H9 (cell line): ENCODE results near the gene PRR11. TPM values are rescaled to one million over a fixed set of nuclear protein-coding genes. Genes with fewer than 3 reads are reported as not detected.
A peak's percentile ranks its signal among the peaks of the same experiment; 100 is the strongest.

Experiments used
- DNase-seq: peaks from one replicate; pipeline ENCODE4 v3.0.0-alpha.2; 2017
- H2AFZ ChIP-seq: one replicate; pipeline ENCODE4 v1.6.1; 2013; ENCODE audit warnings: mild to moderate bottlenecking, low read length, control low read depth, moderate library complexity
- H2AK5ac ChIP-seq: 2 replicates; pipeline ENCODE4 v1.6.1; 2013; ENCODE audit warnings: low read length, control low read depth, mixed read lengths; ENCODE audit not compliant: insufficient read length
- H2BK120ac ChIP-seq: one replicate; pipeline ENCODE4 v1.6.1; 2013; ENCODE audit warnings: low read depth, mild to moderate bottlenecking, low read length, control low read depth, inconsistent platforms; ENCODE audit not compliant: poor library complexity, severe bottlenecking
- H2BK12ac ChIP-seq: 2 replicates; pipeline ENCODE4 v1.6.1; 2013; ENCODE audit warnings: low read length, control low read depth, mixed read lengths, low read depth; ENCODE audit not compliant: insufficient read length
- H2BK15ac ChIP-seq: 2 replicates; pipeline ENCODE4 v1.6.1; 2013; ENCODE audit warnings: low read depth, low read length, control low read depth
- H2BK20ac ChIP-seq: one replicate; pipeline ENCODE4 v1.6.1; 2013; ENCODE audit warnings: low read depth, mild to moderate bottlenecking, low read length, control low read depth, inconsistent platforms; ENCODE audit not compliant: poor library complexity, severe bottlenecking
- H2BK5ac ChIP-seq: 2 replicates; pipeline ENCODE4 v1.6.1; 2013; ENCODE audit warnings: low read length, control low read depth, mixed read lengths; ENCODE audit not compliant: insufficient read length
- H3K14ac ChIP-seq: 2 replicates; pipeline ENCODE4 v1.6.1; 2013; ENCODE audit warnings: low read length, control low read depth; ENCODE audit not compliant: insufficient read depth
- H3K18ac ChIP-seq: 2 replicates; pipeline ENCODE4 v1.6.1; 2013; ENCODE audit warnings: low read depth, mild to moderate bottlenecking, mixed read lengths, low read length, control low read depth; ENCODE audit not compliant: insufficient read length
- H3K23ac ChIP-seq: 2 replicates; pipeline ENCODE4 v1.6.1; 2013; ENCODE audit warnings: low read length, control low read depth, mixed read lengths, low read depth; ENCODE audit not compliant: insufficient read length
- H3K23me2 ChIP-seq: 2 replicates; pipeline ENCODE4 v1.6.1; 2013; ENCODE audit warnings: low read depth, mild to moderate bottlenecking, mixed read lengths, low read length, control low read depth; ENCODE audit not compliant: insufficient read length, poor library complexity, severe bottlenecking
- H3K27ac ChIP-seq: 2 replicates; pipeline ENCODE4 v1.5.1; 2013; ENCODE audit warnings: low read length, control low read depth, mixed read lengths, low read depth; ENCODE audit not compliant: insufficient read length
- H3K27me3 ChIP-seq: 2 replicates; pipeline ENCODE4 v1.6.1; 2013; ENCODE audit warnings: low read length, control low read depth, inconsistent platforms; ENCODE audit not compliant: insufficient read depth
- H3K4ac ChIP-seq: 2 replicates; pipeline ENCODE4 v1.6.1; 2013; ENCODE audit warnings: low read depth, mild to moderate bottlenecking, control low read depth, inconsistent platforms, low read length, moderate library complexity
- H3K4me1 ChIP-seq: 2 replicates; pipeline ENCODE4 v1.6.1; 2013; ENCODE audit warnings: low read length, control low read depth, inconsistent platforms; ENCODE audit not compliant: insufficient read depth
- H3K4me2 ChIP-seq: 2 replicates; pipeline ENCODE4 v1.6.1; 2013; ENCODE audit warnings: low read length, control low read depth, mixed read lengths; ENCODE audit not compliant: insufficient read length, insufficient read depth
- H3K56ac ChIP-seq: 2 replicates; pipeline ENCODE4 v1.6.1; 2013; ENCODE audit warnings: low read depth, mild to moderate bottlenecking, mixed read lengths, low read length, control low read depth; ENCODE audit not compliant: insufficient read length
- H3K79me1 ChIP-seq: 2 replicates; pipeline ENCODE4 v1.6.1; 2013; ENCODE audit warnings: low read depth, mild to moderate bottlenecking, moderate library complexity, low read length, control low read depth, inconsistent platforms; ENCODE audit not compliant: insufficient read depth, poor library complexity, severe bottlenecking
- H3K79me2 ChIP-seq: 2 replicates; pipeline ENCODE4 v1.6.1; 2013; ENCODE audit warnings: low read length, control low read depth, inconsistent platforms; ENCODE audit not compliant: insufficient read depth
- H3K9ac ChIP-seq: 2 replicates; pipeline ENCODE4 v1.6.1; 2013; ENCODE audit warnings: low read length, control low read depth, mixed read lengths; ENCODE audit not compliant: insufficient read length; ENCODE audit errors: extremely low read depth
- H3K9me3 ChIP-seq: one replicate; pipeline ENCODE4 v1.6.1; 2013; ENCODE audit warnings: low read depth, low read length, inconsistent platforms; ENCODE audit not compliant: control insufficient read depth
- H3T11ph ChIP-seq: one replicate; pipeline ENCODE4 v1.6.1; 2013; ENCODE audit warnings: mild to moderate bottlenecking, low read length, control low read depth, inconsistent platforms
- H4K20me1 ChIP-seq: one replicate; pipeline ENCODE4 v1.6.1; 2013; ENCODE audit not compliant: control insufficient read depth, insufficient read length, insufficient read depth
- H4K5ac ChIP-seq: 2 replicates; pipeline ENCODE4 v1.6.1; 2013; ENCODE audit warnings: low read depth, mild to moderate bottlenecking, mixed read lengths, low read length, control low read depth; ENCODE audit not compliant: insufficient read length
- H4K8ac ChIP-seq: replicated peaks from 2 replicates; pipeline ENCODE4 v1.6.1; 2013; ENCODE audit warnings: low read length, control low read depth, mixed read lengths, low read depth; ENCODE audit not compliant: insufficient read length
- H4K91ac ChIP-seq: 2 replicates; pipeline ENCODE4 v1.6.1; 2013; ENCODE audit warnings: low read depth, mild to moderate bottlenecking, moderate library complexity, mixed read lengths, low read length, control low read depth; ENCODE audit not compliant: insufficient read length
- H3K27ac Mint-ChIP-seq, 3 experiments: 2 replicates in 2 of 3; 3 replicates in 1 of 3; pipeline ENCODE4 v1.8.0; 2020 to 2021; ENCODE audit warnings: mixed read lengths in 3 of 3, mild to moderate bottlenecking in 1 of 3, moderate library complexity in 1 of 3
- H3K27me3 Mint-ChIP-seq: 2 replicates; pipeline ENCODE4 v1.8.0; 2021; ENCODE audit warnings: low read depth, mild to moderate bottlenecking, moderate library complexity, mixed read lengths
- H3K36me3 Mint-ChIP-seq, 3 experiments: 2 replicates in 2 of 3; 3 replicates in 1 of 3; pipeline ENCODE4 v1.8.0; 2020 to 2021; ENCODE audit warnings: low read depth in 3 of 3, mixed read lengths in 3 of 3; ENCODE audit not compliant: insufficient read depth in 1 of 3
- H3K4me1 Mint-ChIP-seq, 2 experiments: 2 replicates each; pipeline ENCODE4 v1.8.0; 2020; ENCODE audit warnings: mixed read lengths in 2 of 2
- H3K4me3 Mint-ChIP-seq, 2 experiments: 2 replicates in 1 of 2; 3 replicates in 1 of 2; pipeline ENCODE4 v1.8.0; 2020 to 2021; ENCODE audit warnings: mild to moderate bottlenecking in 2 of 2, mixed read lengths in 2 of 2, moderate library complexity in 1 of 2
- H3K9me3 Mint-ChIP-seq, 2 experiments: 2 replicates in 1 of 2; 3 replicates in 1 of 2; pipeline ENCODE4 v1.8.0; 2020; ENCODE audit warnings: mild to moderate bottlenecking in 2 of 2, mixed read lengths in 2 of 2, moderate library complexity in 1 of 2
- CTCF ChIP-seq: fragments of 200-600 bp; sonication (generic); conservative IDR thresholded peaks from 3 replicates; pipeline ENCODE4 v1.8.0; 2021; ENCODE audit warnings: antibody characterized with exemption, mild to moderate bottlenecking
- WGBS: extraction: QIAGEN DNeasy Blood & Tissue Kit; methylation state at CpG from one replicate; pipeline ENCODE4 v1.1.7; 2013; ENCODE audit warnings: missing lambda C conversion rate, low lambda C conversion rate, mixed read lengths; ENCODE audit not compliant: insufficient read length; ENCODE audit errors: extremely low coverage; 5-methylcytosine and 5-hydroxymethylcytosine counted together
- total RNA-seq: library from RNA; stranded (reverse); gene quantifications from 2 replicates; pipeline ENCODE4 v1.2.1, GENCODE V29; 2021

The PRR11 gene
- total RNA-seq, 1 experiment from 2014 or later = 70.7 TPM

- Histone ChIP-seq H4K20me1 (no peaks in the 10 kb centered on the region), H2BK120ac (no peak overlapping the region), H2BK12ac (no peak overlapping the region), H2BK5ac (no peak overlapping the region), H3K23ac (no peak overlapping the region), H3K4ac (no peak overlapping the region), H3K4me1 (no peaks in the 10 kb centered on the region), H3K79me2 (peaks cover 35% of the 10 kb centered on the region; the same call in 1 of the 2 replicates), H3K18ac (no peak overlapping the region), H3K14ac (no peak overlapping the region), H3K79me1 (peaks cover 15% of the 10 kb centered on the region), H3K9me3 (no peaks in the 10 kb centered on the region), H3K4me2 (no peak overlapping the region), H3K23me2 (peaks cover 5% of the 10 kb centered on the region), H4K91ac (no peak overlapping the region), H3K27ac (no peak overlapping the region), H2AFZ (no peak overlapping the region), H3K56ac (no peak overlapping the region), H2BK15ac (no peak overlapping the region), H3K9ac (no peak overlapping the region), H3K27me3 (no peaks in the 10 kb centered on the region), H2BK20ac (no peak overlapping the region), H4K5ac (no peak overlapping the region), H3T11ph (no peak overlapping the region), H4K8ac (no peak overlapping the region), H2AK5ac (no peak overlapping the region)
- Mint-ChIP-seq H3K9me3 (no peaks in the 10 kb centered on the region), H3K4me3 (peak overlapping the region in 1 of 2 experiments; percentile 50; a peak in 3 of 5 replicates), H3K4me1 (peaks cover 25 to 36% of the 10 kb centered on the region in 2 experiments), H3K27me3 (no peaks in the 10 kb centered on the region), H3K27ac (peak overlapping the region in 1 of 3 experiments; percentile 8; a peak in 2 of 7 replicates), H3K36me3 (peaks cover 0 to 8% (median 7%) of the 10 kb centered on the region in 3 experiments; a peak in 5 of 7 replicates)
- WGBS = no CpG with 5 or more reads among the region's 1 CpG
- TF ChIP-seq CTCF = no peak
- DNase-seq = no peak
These were observed 4.0 kb upstream of the PRR11 start for GRCh38 chr17:59151591-59151990.
